A549 (cell line): Measurements from ENCODE around the gene SLC35A5. TPM values are rescaled to one million over a fixed set of nuclear protein-coding genes. Genes with fewer than 3 reads are reported as not detected.
"Not testable (repeated sequence)": the region's sequence is repeated elsewhere in the genome, so short reads cannot be mapped to it uniquely, and the experiment has no call there.

ENCODE experiments used
- ATAC-seq, 2 experiments: fragments of 200-7000 bp in 1 of 2; fragments of >200 bp in 1 of 2; cut with Nextera tagmentation in 1 of 2; cut with Tn5 transposase in 1 of 2; 3 replicates each; pipeline versions ENCODE4 v1.8.0 to v1.9.1; 2018 to 2020; ENCODE audit warnings: mild to moderate bottlenecking in 1 of 2, moderate library complexity in 1 of 2
- CTCF ChIA-PET: fragments of 300-600 bp; sonication (Branson Sonifier 250); formaldehyde crosslinking; extraction: SDS; loops from one replicate; lab custom pipeline; 2021; ENCODE audit warnings: antibody characterized with exemption, inconsistent platforms; lab: Yijun Ruan, JAX
- POLR2A ChIA-PET: fragments of 350-600 bp; formaldehyde crosslinking; extraction: SDS; loops from one replicate; lab custom pipeline; 2021; ENCODE audit warnings: antibody characterized with exemption, inconsistent platforms; lab: Yijun Ruan, JAX
- DNase-seq, 2 experiments: peaks; one replicate each; pipeline versions ENCODE4 v3.0.0 to v3.0.0-alpha.2; 2011 to 2016; ENCODE audit warnings: low read depth in 1 of 2, low spot score in 1 of 2
- FAIRE-seq: peaks from 2 replicates; lab custom pipeline; 2011; peaks lifted over from hg19 to GRCh38; lab: Jason Lieb, UNC
- H3K27ac ChIP-seq, 2 experiments: fragments of >200 bp; sonication (Bioruptor Twin); formaldehyde crosslinking; 3 replicates each; pipeline ENCODE4 v1.5.1; 2016 to 2017
- H3K4me1 ChIP-seq: fragments of >200 bp; sonication (Bioruptor Twin); formaldehyde crosslinking; 3 replicates; pipeline ENCODE4 v1.6.1; 2016
- H3K4me2 ChIP-seq: fragments of >200 bp; sonication (Bioruptor Twin); formaldehyde crosslinking; 3 replicates; pipeline ENCODE4 v1.6.1; 2016
- H3K4me3 ChIP-seq: fragments of >200 bp; sonication (Bioruptor Twin); formaldehyde crosslinking; 3 replicates; pipeline ENCODE4 v1.5.1; 2016
- H3K9me3 ChIP-seq: fragments of >200 bp; sonication (Bioruptor Twin); formaldehyde crosslinking; 3 replicates; pipeline ENCODE4 v1.6.1; 2016
- CBX2 ChIP-seq: fragments of 200-600 bp; sonication (generic); IDR thresholded peaks from 2 replicates; pipeline ENCODE4 v1.6.1; 2016; ENCODE audit warnings: low read depth, mild to moderate bottlenecking, borderline replicate concordance
- CHD2 ChIP-seq: fragments of 150-350 bp; IDR thresholded peaks from 2 replicates; pipeline ENCODE4 v1.6.1; 2014; ENCODE audit warnings: low read length; ENCODE audit not compliant: partially characterized antibody
- CHD4 ChIP-seq: fragments of 200-600 bp; sonication (generic); IDR thresholded peaks from 2 replicates; pipeline ENCODE4 v1.6.1; 2016; ENCODE audit warnings: antibody characterized with exemption, mild to moderate bottlenecking, borderline replicate concordance
- HDAC2 ChIP-seq: fragments of 200-600 bp; sonication (generic); IDR thresholded peaks from 2 replicates; pipeline ENCODE4 v1.6.1; 2016
- HEYL ChIP-seq: fragments of 250-450 bp; sonication (Bioruptor Pico); IDR thresholded peaks from 2 replicates; pipeline ENCODE4 v1.8.0; 2021; ENCODE audit warnings: mild to moderate bottlenecking, moderate library complexity
- HOXB13 ChIP-seq: fragments of 250-450 bp; sonication (Bioruptor Pico); IDR thresholded peaks from 2 replicates; pipeline ENCODE4 v1.5.0; 2020; ENCODE audit warnings: low read depth, mild to moderate bottlenecking, moderate library complexity
- JUN ChIP-seq, 2 experiments: fragments of >200 bp; sonication (Bioruptor Twin); formaldehyde crosslinking; IDR thresholded peaks; 2 replicates in 1 of 2; 3 replicates in 1 of 2; pipeline ENCODE4 v1.6.1; 2016 to 2017
- JUNB ChIP-seq: fragments of >200 bp; sonication (Bioruptor Twin); formaldehyde crosslinking; IDR thresholded peaks from 2 replicates; pipeline ENCODE4 v1.6.1; 2016
- KDM1A ChIP-seq: fragments of 200-600 bp; sonication (generic); IDR thresholded peaks from 2 replicates; pipeline ENCODE4 v1.6.1; 2016; ENCODE audit warnings: low read depth, mild to moderate bottlenecking
- KDM5A ChIP-seq: fragments of 200-600 bp; sonication (generic); IDR thresholded peaks from 2 replicates; pipeline ENCODE4 v1.6.1; 2016; ENCODE audit warnings: antibody characterized with exemption, mild to moderate bottlenecking
- MAFK ChIP-seq: fragments of 450-650 bp; IDR thresholded peaks from 2 replicates; pipeline ENCODE4 v1.6.1; 2014; ENCODE audit not compliant: partially characterized antibody
- MYC ChIP-seq: IDR thresholded peaks from 2 replicates; pipeline ENCODE4 v1.6.1; 2012; ENCODE audit warnings: mild to moderate bottlenecking, inconsistent platforms, low read length, improper control_type of control experiment, borderline replicate concordance
- PHF8 ChIP-seq: fragments of 200-600 bp; sonication (generic); IDR thresholded peaks from 2 replicates; pipeline ENCODE4 v1.6.1; 2016; ENCODE audit warnings: low read depth, mild to moderate bottlenecking, antibody characterized with exemption, moderate library complexity, borderline replicate concordance
- POLR2AphosphoS2 ChIP-seq: conservative IDR thresholded peaks from 2 replicates; pipeline ENCODE4 v1.6.1; 2012; ENCODE audit warnings: low read length, improper control_type of control experiment, inconsistent platforms
- RARB ChIP-seq: fragments of 250-450 bp; sonication (Bioruptor Pico); IDR thresholded peaks from 2 replicates; pipeline ENCODE4 v1.8.0; 2021; ENCODE audit warnings: mild to moderate bottlenecking, moderate library complexity
- RNF2 ChIP-seq: fragments of 200-600 bp; sonication (generic); IDR thresholded peaks from 2 replicates; pipeline ENCODE4 v1.6.1; 2016; ENCODE audit warnings: low read depth, mild to moderate bottlenecking, antibody characterized with exemption, moderate library complexity, borderline replicate concordance
- ZFP36 ChIP-seq: fragments of 450-650 bp; IDR thresholded peaks from 2 replicates; pipeline ENCODE4 v1.6.1; 2014; ENCODE audit warnings: borderline replicate concordance; ENCODE audit not compliant: partially characterized antibody
- WGBS: methylation state at CpG from one replicate; pipeline ENCODE4 v1.1.6; 2017; ENCODE audit errors: missing lambda C conversion rate; 5-methylcytosine and 5-hydroxymethylcytosine counted together
- polyA plus RNA-seq, 4 experiments: library from polyadenylated mRNA; depleted of rRNA in 3 of 4; stranded (reverse); fragments of >200 nt; fragmentation: RNase III in 1 of 4; extraction: RNeasy Plus Mini Kit Qiagen cat#74134 plus additional on column Dnase treatment in 1 of 4; gene quantifications; 2 replicates in 3 of 4; 3 replicates in 1 of 4; pipeline ENCODE4 v1.2.3, GENCODE V29; 2011 to 2017
- TF ChIP-seq, protein P1 (sequence below): fragments of >200 bp; sonication (Bioruptor Twin); formaldehyde crosslinking; IDR thresholded peaks from 3 replicates; pipeline ENCODE4 v1.6.1; 2016
- TF ChIP-seq, protein P2 (sequence below): IDR thresholded peaks from 2 replicates; pipeline ENCODE4 v1.6.1; 2012; ENCODE audit warnings: low read depth, borderline replicate concordance

SLC35A5 gene
- polyA plus RNA-seq, 2 of the 4 experiments (the other 2 are of a cell fraction): 21.0 to 53.4 TPM

DNA sequence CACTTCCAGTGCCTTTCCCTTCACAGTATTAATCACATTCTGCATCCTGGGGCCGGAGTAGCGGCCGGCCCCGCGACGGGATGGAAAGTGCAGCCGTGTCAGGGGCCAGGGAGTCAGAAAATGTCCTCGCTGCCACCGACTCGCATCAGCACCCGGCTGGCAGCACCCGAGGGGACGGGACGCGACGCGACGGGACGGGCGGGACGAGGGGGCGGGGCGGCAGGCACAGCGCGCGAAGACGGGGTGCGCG lies 436 bp upstream of the SLC35A5 start:
- Histone ChIP-seq H3K4me3 (peak overlapping the region; percentile 75), H3K9me3 (no peaks in the 10 kb centered on the region), H3K4me1 (peaks cover 21% of the 10 kb centered on the region), H3K4me2 (peak overlapping the region; percentile 85)
- peak in 1 of 2 experiments; percentile 50 for DNase-seq
- peak; percentile 73 to 79 for ATAC-seq
- ChIA-PET CTCF (interaction anchor here (0.7 to 2.3 kb wide), 3 partner anchors 13 to 82 kb away, joined by 3 to 5 read pairs (median 3); no protein-coding TSS in a partner anchor), POLR2A (interaction anchor here (0.9 to 2.4 kb wide), 8 partner anchors 21 to 953 kb away, joined by 3 to 10 read pairs (median 4); partner anchors contain the start of genes SLC9C1 and SPICE1)
- TF ChIP-seq, protein P1, sequence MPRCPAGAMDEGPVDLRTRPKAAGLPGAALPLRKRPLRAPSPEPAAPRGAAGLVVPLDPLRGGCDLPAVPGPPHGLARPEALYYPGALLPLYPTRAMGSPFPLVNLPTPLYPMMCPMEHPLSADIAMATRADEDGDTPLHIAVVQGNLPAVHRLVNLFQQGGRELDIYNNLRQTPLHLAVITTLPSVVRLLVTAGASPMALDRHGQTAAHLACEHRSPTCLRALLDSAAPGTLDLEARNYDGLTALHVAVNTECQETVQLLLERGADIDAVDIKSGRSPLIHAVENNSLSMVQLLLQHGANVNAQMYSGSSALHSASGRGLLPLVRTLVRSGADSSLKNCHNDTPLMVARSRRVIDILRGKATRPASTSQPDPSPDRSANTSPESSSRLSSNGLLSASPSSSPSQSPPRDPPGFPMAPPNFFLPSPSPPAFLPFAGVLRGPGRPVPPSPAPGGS: no peak
- TF ChIP-seq HOXB13 (CRISPR knock-in tag) (no peak), HDAC2 (0 out of 2 replicates have a peak, but pooled peaks have one; percentile 22), POLR2AphosphoS2 (no peak), MYC (no peak), KDM5A (0 out of 2 replicates have a peak, but pooled peaks have one; percentile 16), CHD4 (no peak), CBX2 (no peak), PHF8 (peak; percentile 66; the same call in 1 of the 2 replicates)
- TF ChIP-seq, protein P2, sequence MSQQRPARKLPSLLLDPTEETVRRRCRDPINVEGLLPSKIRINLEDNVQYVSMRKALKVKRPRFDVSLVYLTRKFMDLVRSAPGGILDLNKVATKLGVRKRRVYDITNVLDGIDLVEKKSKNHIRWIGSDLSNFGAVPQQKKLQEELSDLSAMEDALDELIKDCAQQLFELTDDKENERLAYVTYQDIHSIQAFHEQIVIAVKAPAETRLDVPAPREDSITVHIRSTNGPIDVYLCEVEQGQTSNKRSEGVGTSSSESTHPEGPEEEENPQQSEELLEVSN: no peak
- TF ChIP-seq, all 56 proteins: peak for 3
- 3% methylated on average over 7 of the region's 29 CpGs for WGBS
- peak overlapping the region; percentile 86 to 93 for H3K27ac ChIP-seq
- FAIRE-seq: no peak

DNA sequence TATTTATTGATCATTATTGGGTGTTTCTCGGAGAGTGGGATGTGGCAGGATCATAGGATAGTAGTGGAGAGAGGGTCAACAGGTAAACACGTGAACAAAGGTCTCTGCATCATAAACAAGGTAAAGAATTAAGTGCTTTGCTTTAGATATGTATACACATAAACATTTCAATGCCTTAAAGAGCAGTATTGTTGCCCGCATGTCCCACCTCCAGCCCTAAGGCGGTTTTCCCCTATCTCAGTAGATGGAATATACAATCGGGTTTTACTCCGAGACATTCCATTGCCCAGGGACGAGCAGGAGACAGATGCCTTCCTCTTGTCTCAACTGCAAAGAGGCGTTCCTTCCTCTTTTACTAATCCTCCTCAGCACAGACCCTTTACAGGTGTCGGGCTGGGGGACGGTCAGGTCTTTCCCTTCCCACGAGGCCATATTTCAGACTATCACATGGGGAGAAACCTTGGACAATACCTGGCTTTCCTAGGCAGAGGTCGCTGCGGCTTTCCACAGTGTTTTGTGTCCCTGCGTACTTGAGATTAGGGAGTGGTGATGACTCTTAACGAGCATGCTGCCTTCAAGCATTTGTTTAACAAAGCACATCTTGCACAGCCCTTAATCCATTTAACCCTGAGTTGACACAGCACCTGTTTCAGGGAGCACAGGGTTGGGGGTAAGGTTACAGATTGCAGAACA lies 2.5 kb downstream of the SLC35A5 start:
- H3K27ac ChIP-seq, H3K4me2 ChIP-seq, ATAC-seq, H3K9me3 ChIP-seq, POLR2A ChIA-PET, H3K4me3 ChIP-seq, DNase-seq, FAIRE-seq: not testable (repeated sequence)
- 86% methylated on average over 13 of the region's 15 CpGs for WGBS
- peaks cover 17% of the 10 kb centered on the region for H3K4me1 ChIP-seq
- CTCF ChIA-PET: interaction anchor here (0.5 to 1.0 kb wide), 2 partner anchors 18 to 450 kb away, joined by 4 to 5 read pairs; no protein-coding TSS in a partner anchor

DNA sequence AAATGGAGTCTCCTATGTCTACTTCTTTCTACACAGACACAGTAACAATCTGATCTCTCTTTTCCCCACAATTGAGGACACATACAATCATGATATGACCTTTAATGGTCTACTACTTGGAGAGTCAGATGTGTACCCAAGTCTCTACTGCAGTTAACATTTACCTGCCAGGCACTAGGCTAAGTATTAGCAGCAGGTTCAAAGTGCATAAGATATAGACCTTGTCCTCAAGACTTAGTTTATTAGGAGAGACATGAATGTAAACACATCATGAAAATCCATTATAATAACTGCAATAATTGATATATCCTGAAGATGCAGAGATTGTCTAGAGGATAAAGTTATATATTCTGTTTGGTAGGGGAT lies 3.1 kb downstream of the SLC35A5 start:
- no peak overlapping the region for H3K27ac ChIP-seq
- FAIRE-seq: no peak
- no peak for TF ChIP-seq CHD2
- TF ChIP-seq KDM1A: no peak
- no peak for TF ChIP-seq JUNB
- no peak for TF ChIP-seq HEYL (CRISPR knock-in tag)
- TF ChIP-seq RNF2: no peak
- H3K9me3 ChIP-seq: no peaks in the 10 kb centered on the region
- H3K4me3 ChIP-seq: no peak overlapping the region
- H3K4me1 ChIP-seq: peaks cover 12% of the 10 kb centered on the region
- POLR2A ChIA-PET: no interaction called here
- ATAC-seq: no peak
- no peak for DNase-seq
- CTCF ChIA-PET: no interaction called here
- no peak overlapping the region for H3K4me2 ChIP-seq

DNA sequence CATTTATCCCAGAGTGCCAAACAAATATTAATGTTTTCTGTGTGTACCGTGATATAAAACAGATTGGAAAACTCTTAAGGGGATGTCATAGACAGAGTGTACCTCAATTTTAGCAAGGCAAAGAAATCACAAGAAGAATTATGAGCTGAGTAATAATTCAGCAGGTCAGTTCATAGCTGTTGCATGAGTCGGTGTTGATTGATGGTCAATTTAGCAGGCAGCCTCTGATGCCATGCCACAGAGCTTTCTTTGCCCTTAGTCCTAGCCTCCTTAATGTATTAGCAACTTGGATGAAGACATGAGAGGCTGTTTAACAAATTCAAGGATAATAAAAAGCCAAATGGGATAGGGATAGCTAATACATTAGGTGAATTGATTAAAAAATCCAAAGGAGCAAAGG lies 6.8 kb downstream of the SLC35A5 start:
- no peaks in the 10 kb centered on the region for H3K9me3 ChIP-seq
- H3K4me3 ChIP-seq: no peak overlapping the region
- FAIRE-seq (no peak), ATAC-seq (no peak), DNase-seq (no peak)
- ChIA-PET CTCF (interaction anchor here (5.2 kb wide), 1 partner anchor 14 kb away, joined by 41 read pairs; no protein-coding TSS in a partner anchor), POLR2A (no interaction called here)
- whole genome bisulfite sequencing: 98% methylated on average over 2 of the region's 2 CpGs
- H3K27ac ChIP-seq: no peak overlapping the region
- no peak overlapping the region for H3K4me2 ChIP-seq
- TF ChIP-seq JUN (IDR thresholded peaks at IDR 0.05): no peak
- TF ChIP-seq ZFP36: no peak
- TF ChIP-seq MAFK: no peak
- no peak for TF ChIP-seq HEYL (CRISPR knock-in tag)
- TF ChIP-seq HDAC2: no peak
- no peak for TF ChIP-seq RARB (CRISPR knock-in tag)
- H3K4me1 ChIP-seq: no peaks in the 10 kb centered on the region; the same call in 2 of the 3 replicates
